ENCODE data around the gene C13orf46. TPM values are rescaled to one million over a fixed set of nuclear protein-coding genes. Genes with fewer than 3 reads are reported as not detected.

Gene C13orf46
- total and polyA plus RNA-seq, 2 of the 8 experiments (the other 6 are each of a cell fraction or from before 2014, with no cell fraction given), result 0.23 to 0.28 TPM

DNA sequence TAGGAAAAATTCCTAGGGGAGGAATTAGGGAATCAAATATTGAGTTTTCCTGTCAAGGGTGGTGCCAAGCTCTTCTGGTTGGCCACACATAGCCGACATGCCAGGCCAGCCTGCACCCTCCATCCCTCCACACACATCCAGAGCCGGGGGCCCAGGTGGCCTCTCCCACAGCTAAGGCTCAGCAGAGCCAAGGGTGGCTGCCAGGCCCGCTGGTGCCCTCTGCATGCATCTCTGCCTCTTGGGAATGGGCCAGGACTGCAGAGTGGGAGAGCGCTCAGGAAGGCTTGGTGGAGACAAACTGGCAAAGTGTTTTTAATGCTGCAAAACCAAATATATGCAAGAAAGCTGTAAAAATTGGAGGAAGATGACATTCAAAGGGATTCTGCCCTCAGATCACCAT, 67.3 kb downstream of the C13orf46 start (continued):
- no peak for TF ChIP-seq POLR2A (IDR thresholded peaks at IDR 0.05; ENCODE audit: control extremely low read depth in 1 of 2, low read depth in 2 of 2, low read length in 2 of 2)
- no peak for TF ChIP-seq RFX5 (IDR thresholded peaks at IDR 0.05; ENCODE audit: borderline replicate concordance, low read depth, low read length)
- no peak for TF ChIP-seq GABPA (IDR thresholded peaks at IDR 0.05; ENCODE audit: borderline replicate concordance, insufficient read depth, low read length)
- no peak for TF ChIP-seq SP4 (IDR thresholded peaks at IDR 0.05; ENCODE audit: low read length)
- TF ChIP-seq USF2 (IDR thresholded peaks at IDR 0.05; ENCODE audit: low read length), result no peak

Data from H1 (cell line).